ENCODE results near the gene HMCN2. TPM values are rescaled to one million over a fixed set of nuclear protein-coding genes. Genes with fewer than 3 reads are reported as not detected.
A peak's percentile ranks its signal among the peaks of the same experiment; 100 is the strongest.

Gene HMCN2
- total and polyA plus RNA-seq, 2 donors (not counting 3 experiments of a cell fraction or from before 2014, with no cell fraction given): 0.04 to 0.24 TPM

GRCh38 chr9:130275156-130275555 is 9.6 kb downstream of the HMCN2 start:
- DNase-seq (ENCODE audit: low read depth, low spot score) (no peak), FAIRE-seq (no peak)
- no peak overlapping the region for H3K4me3 ChIP-seq (replicated peaks in 1 of 3; ENCODE audit: insufficient read depth in 1 of 3, low read depth in 1 of 3, low read length in 3 of 3)
- no peak for TF ChIP-seq CTCF (IDR thresholded peaks at IDR 0.05; ENCODE audit: extremely low read depth in 1 of 2, insufficient read depth in 1 of 2, low read depth in 1 of 2, low read length in 2 of 2)
- TF ChIP-seq GATA2 (IDR thresholded peaks at IDR 0.05; ENCODE audit: insufficient read depth, insufficient read length, low read depth, low read length): no peak
- no peak for TF ChIP-seq MAX (IDR thresholded peaks at IDR 0.05; ENCODE audit: insufficient read depth, insufficient read length)
- no peak for TF ChIP-seq POLR2AphosphoS5 (IDR thresholded peaks at IDR 0.05; ENCODE audit: insufficient read depth, low read depth, low read length)
- TF ChIP-seq POLR2A (IDR thresholded peaks at IDR 0.05; ENCODE audit: low read depth, low read length): no peak
- no peak for TF ChIP-seq JUN (IDR thresholded peaks at IDR 0.05; ENCODE audit: borderline replicate concordance, insufficient read depth, insufficient read length, low read depth)
- no peak for TF ChIP-seq FOS (IDR thresholded peaks at IDR 0.05; ENCODE audit: borderline replicate concordance, insufficient read depth, low read length)
- no peak for TF ChIP-seq EZH2 (IDR thresholded peaks at IDR 0.05; ENCODE audit: borderline replicate concordance, low read depth, low read length, severe bottlenecking)
- TF ChIP-seq MYC (IDR thresholded peaks at IDR 0.05; ENCODE audit: low read depth, low read length): no peak
- no peaks in the 10 kb centered on the region for H3K9me1 ChIP-seq (replicated peaks; ENCODE audit: control insufficient read depth, extremely low read depth, insufficient read depth, low read length)
- CTCF ChIA-PET: no interaction called here
- no peak overlapping the region for H2AFZ ChIP-seq (ENCODE audit: low read depth, low read length)
- no peaks in the 10 kb centered on the region for H3K79me2 ChIP-seq (ENCODE audit: control insufficient read depth, insufficient read depth, low read length)
- BruUV-seq (replicated peaks): no TSS peak
- POLR2A ChIA-PET: no interaction called here
- intact Hi-C loops (cut with micrococcal nuclease): no loop called here
- peaks cover 0 to 2% of the 10 kb centered on the region in 2 experiments for H3K27me3 ChIP-seq (ENCODE audit: control insufficient read depth in 2 of 2, insufficient read depth in 2 of 2, low read length in 2 of 2)
- no peak overlapping the region for H3K27ac ChIP-seq (ENCODE audit: insufficient read depth, low read depth, low read length)
- H3K9me3 ChIP-seq (replicated peaks; ENCODE audit: control insufficient read depth, insufficient read depth, low read length): no peaks in the 10 kb centered on the region
- no peaks in the 10 kb centered on the region for H3K36me3 ChIP-seq (ENCODE audit: control insufficient read depth in 2 of 2, extremely low read depth in 1 of 2, insufficient read depth in 2 of 2, low read length in 2 of 2)
- dilution Hi-C loops (cut with MboI; ENCODE audit: extremely low pct_ligation_motif_present, low sequenced_read_pairs): no loop called here
- peaks cover 23% of the 10 kb centered on the region for H3K4me1 ChIP-seq (ENCODE audit: control insufficient read depth, extremely low read depth, insufficient read depth, low read length)
- no peak overlapping the region for H3K9ac ChIP-seq (replicated peaks; ENCODE audit: extremely low read depth, insufficient read depth, low read length)
- H3K4me2 ChIP-seq (ENCODE audit: insufficient read depth, low read length): peak overlapping the region; percentile 70
- no peaks in the 10 kb centered on the region for H4K20me1 ChIP-seq (replicated peaks; ENCODE audit: control insufficient read depth, extremely low read depth, insufficient read depth, low read length)
